Measurements from ENCODE around the gene PRELID1. TPM values are rescaled to one million over a fixed set of nuclear protein-coding genes. Genes with fewer than 3 reads are reported as not detected.

Gene PRELID1
- polyA plus RNA-seq, 3 donors, result 264 to 510 (median 490) TPM

DNA sequence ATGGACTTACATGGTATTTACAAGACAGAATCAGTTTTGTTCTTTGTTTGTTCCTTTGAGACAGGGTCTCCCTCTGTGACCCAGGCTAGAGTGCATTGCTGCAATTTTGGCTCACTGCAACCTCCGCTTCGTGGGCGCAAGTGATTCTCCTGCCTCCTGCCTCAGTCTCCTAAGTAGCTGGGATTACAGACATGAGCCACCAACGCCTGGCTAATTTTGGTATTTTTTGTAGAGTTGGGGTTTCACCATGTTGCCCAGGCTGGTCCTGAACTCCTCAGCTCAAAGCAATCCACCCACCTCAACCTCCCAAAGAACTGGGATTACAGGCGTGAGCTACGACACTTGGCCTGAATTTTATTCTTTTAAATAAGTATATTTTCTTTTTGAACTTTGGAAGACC is 27.7 kb upstream of the PRELID1 start:
- no peak for DNase-seq
- Histone ChIP-seq H3K4me3 (replicated peaks in 1 of 3; ENCODE audit: low read depth in 2 of 3, low read length in 3 of 3) (no peak overlapping the region), H3K4me1 (ENCODE audit: control insufficient read depth in 1 of 2, insufficient read depth in 2 of 2, low read length in 2 of 2) (no peaks in the 10 kb centered on the region), H2AFZ (ENCODE audit: insufficient read depth, low read depth, low read length, poor library complexity, severe bottlenecking) (no peak overlapping the region), H3K27me3 (ENCODE audit: control insufficient read depth in 2 of 2, insufficient read depth in 2 of 2, low read length in 2 of 2) (no peaks in the 10 kb centered on the region), H3K79me2 (ENCODE audit: insufficient read depth, low read length) (no peaks in the 10 kb centered on the region), H3K9me3 (replicated peaks in 1 of 2; ENCODE audit: control insufficient read depth in 1 of 2, insufficient read depth in 1 of 2, low read length in 2 of 2) (no peaks in the 10 kb centered on the region), H3K4me2 (replicated peaks; ENCODE audit: extremely low read depth, low read length, poor library complexity, severe bottlenecking) (no peak overlapping the region), H3K36me3 (replicated peaks in 1 of 2; ENCODE audit: control insufficient read depth in 1 of 2, insufficient read depth in 2 of 2, low read length in 2 of 2) (peaks cover 70 to 96% of the 10 kb centered on the region in 2 donors), H3K9ac (ENCODE audit: insufficient read depth, low read length, poor library complexity, severe bottlenecking) (no peak overlapping the region), H4K20me1 (ENCODE audit: insufficient read depth, low read length) (peaks cover 5% of the 10 kb centered on the region), H3K27ac (ENCODE audit: low read depth in 1 of 2, low read length in 2 of 2) (no peak overlapping the region)
- Mint-ChIP-seq H3K36me3 (peaks cover 78 to 92% of the 10 kb centered on the region in 2 donors), H3K9me3 (no peaks in the 10 kb centered on the region), H3K27ac (peak overlapping the region in 1 of 7 donors; percentile 41), H3K4me1 (no peaks in the 10 kb centered on the region), H3K27me3 (ENCODE audit: low read depth in 3 of 3) (peaks cover 0 to 2% (median 0%) of the 10 kb centered on the region in 3 donors), H3K4me3 (no peak overlapping the region)
- TF ChIP-seq, protein P1, sequence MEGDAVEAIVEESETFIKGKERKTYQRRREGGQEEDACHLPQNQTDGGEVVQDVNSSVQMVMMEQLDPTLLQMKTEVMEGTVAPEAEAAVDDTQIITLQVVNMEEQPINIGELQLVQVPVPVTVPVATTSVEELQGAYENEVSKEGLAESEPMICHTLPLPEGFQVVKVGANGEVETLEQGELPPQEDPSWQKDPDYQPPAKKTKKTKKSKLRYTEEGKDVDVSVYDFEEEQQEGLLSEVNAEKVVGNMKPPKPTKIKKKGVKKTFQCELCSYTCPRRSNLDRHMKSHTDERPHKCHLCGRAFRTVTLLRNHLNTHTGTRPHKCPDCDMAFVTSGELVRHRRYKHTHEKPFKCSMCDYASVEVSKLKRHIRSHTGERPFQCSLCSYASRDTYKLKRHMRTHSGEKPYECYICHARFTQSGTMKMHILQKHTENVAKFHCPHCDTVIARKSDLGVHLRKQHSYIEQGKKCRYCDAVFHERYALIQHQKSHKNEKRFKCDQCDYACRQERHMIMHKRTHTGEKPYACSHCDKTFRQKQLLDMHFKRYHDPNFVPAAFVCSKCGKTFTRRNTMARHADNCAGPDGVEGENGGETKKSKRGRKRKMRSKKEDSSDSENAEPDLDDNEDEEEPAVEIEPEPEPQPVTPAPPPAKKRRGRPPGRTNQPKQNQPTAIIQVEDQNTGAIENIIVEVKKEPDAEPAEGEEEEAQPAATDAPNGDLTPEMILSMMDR (IDR thresholded peaks at IDR 0.05), result no peak
- WGBS (ENCODE audit: insufficient coverage), result 100% methylated on average over 3 of the region's 6 CpGs
- intact Hi-C loops (cut with micrococcal nuclease), result no loop called here

- no peak for DNase-seq
- TF ChIP-seq, protein P1 (IDR thresholded peaks at IDR 0.05), result no peak
- Mint-ChIP-seq H3K36me3 (peaks cover 77 to 92% of the 10 kb centered on the region in 2 donors), H3K9me3 (no peaks in the 10 kb centered on the region), H3K4me3 (no peak overlapping the region), H3K27me3 (ENCODE audit: low read depth in 3 of 3) (peaks cover 0 to 2% (median 0%) of the 10 kb centered on the region in 3 donors), H3K4me1 (no peaks in the 10 kb centered on the region), H3K27ac (peak overlapping the region in 1 of 7 donors; percentile 9)
- no peak overlapping the region for H3K27ac ChIP-seq (ENCODE audit: low read depth in 1 of 2, low read length in 2 of 2)
- H3K27me3 ChIP-seq (ENCODE audit: control insufficient read depth in 2 of 2, insufficient read depth in 2 of 2, low read length in 2 of 2), result no peaks in the 10 kb centered on the region
- no peaks in the 10 kb centered on the region for H3K9me3 ChIP-seq (replicated peaks in 1 of 2; ENCODE audit: control insufficient read depth in 1 of 2, insufficient read depth in 1 of 2, low read length in 2 of 2)
- intact Hi-C loops (cut with micrococcal nuclease), result no loop called here
- no peak overlapping the region for H3K4me2 ChIP-seq (replicated peaks; ENCODE audit: extremely low read depth, low read length, poor library complexity, severe bottlenecking)
- H3K4me3 ChIP-seq (replicated peaks in 1 of 3; ENCODE audit: low read depth in 2 of 3, low read length in 3 of 3), result no peak overlapping the region
- H4K20me1 ChIP-seq (ENCODE audit: insufficient read depth, low read length), result peaks cover 5% of the 10 kb centered on the region
- no peak overlapping the region for H2AFZ ChIP-seq (ENCODE audit: insufficient read depth, low read depth, low read length, poor library complexity, severe bottlenecking)
- no CpG with 5 or more reads among the region's 1 CpG for WGBS (ENCODE audit: insufficient coverage)
- no peak overlapping the region for H3K9ac ChIP-seq (ENCODE audit: insufficient read depth, low read length, poor library complexity, severe bottlenecking)
- H3K36me3 ChIP-seq (replicated peaks in 1 of 2; ENCODE audit: control insufficient read depth in 1 of 2, insufficient read depth in 2 of 2, low read length in 2 of 2), result peaks cover 71 to 96% of the 10 kb centered on the region in 2 donors
- H3K4me1 ChIP-seq (ENCODE audit: control insufficient read depth in 1 of 2, insufficient read depth in 2 of 2, low read length in 2 of 2), result no peaks in the 10 kb centered on the region
- no peaks in the 10 kb centered on the region for H3K79me2 ChIP-seq (ENCODE audit: insufficient read depth, low read length)
Measured at GRCh38 chr5:177276886-177277285, 26.7 kb upstream of the PRELID1 start.

Measured in CD14-positive monocyte (primary cell).